Activated T-cell treated with anti-CD3 and anti-CD28 coated beads for 1 hour (primary cell): Measurements from ENCODE around the gene JMJD1C.
"Not testable (repeated sequence)": the region's sequence is repeated elsewhere in the genome, so short reads cannot be mapped to it uniquely, and the experiment has no call there.

Source experiments
- DNase-seq: peaks from one replicate; pipeline ENCODE4 v3.0.0-alpha.2; 2020; ENCODE audit warnings: low read depth

The JMJD1C gene

DNA sequence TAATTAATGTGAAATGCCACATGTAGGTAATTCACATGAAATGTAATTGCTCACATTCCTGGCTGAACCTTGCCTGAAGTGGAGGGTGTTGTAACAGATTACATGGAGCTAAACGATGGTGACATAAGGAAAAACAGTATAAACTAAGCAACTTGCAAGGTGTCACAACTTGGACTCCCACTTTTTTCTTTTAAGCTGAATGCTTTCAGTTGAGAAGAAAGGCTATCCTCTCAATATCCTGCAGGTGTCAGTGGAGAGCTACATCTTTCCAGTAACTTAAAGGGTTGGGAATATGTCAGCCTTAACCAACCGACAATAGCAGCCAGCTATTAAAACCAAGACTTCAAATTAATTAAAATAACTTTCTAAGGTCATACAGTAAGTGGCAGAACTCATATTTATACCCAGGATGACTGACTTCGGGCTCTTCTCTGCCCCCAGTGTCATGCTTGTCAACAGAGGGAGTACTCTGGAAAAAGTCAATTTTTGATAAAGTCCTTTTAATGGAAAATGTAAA, 299.0 kb downstream of the JMJD1C start:
- no peak for DNase-seq

DNA sequence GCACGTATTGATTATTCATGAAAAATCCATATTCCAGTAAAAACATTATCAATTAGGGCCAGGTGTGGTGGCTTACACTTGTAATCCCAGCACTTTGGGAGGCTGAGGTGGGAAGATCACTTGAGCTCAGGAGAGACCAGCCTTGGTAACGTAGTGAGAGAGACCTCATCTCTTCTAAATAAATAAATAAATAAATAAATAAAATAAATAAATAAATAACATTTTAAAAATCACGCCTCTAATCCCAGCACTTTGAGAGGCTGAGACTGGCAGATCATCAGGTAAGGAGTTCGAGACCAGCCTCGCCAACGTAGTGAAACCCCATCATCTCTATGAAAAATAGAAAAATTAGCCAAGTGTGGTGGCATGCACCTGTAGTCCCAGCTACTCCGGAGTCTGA, 300.5 kb downstream of the JMJD1C start:
- no peak for DNase-seq

DNA sequence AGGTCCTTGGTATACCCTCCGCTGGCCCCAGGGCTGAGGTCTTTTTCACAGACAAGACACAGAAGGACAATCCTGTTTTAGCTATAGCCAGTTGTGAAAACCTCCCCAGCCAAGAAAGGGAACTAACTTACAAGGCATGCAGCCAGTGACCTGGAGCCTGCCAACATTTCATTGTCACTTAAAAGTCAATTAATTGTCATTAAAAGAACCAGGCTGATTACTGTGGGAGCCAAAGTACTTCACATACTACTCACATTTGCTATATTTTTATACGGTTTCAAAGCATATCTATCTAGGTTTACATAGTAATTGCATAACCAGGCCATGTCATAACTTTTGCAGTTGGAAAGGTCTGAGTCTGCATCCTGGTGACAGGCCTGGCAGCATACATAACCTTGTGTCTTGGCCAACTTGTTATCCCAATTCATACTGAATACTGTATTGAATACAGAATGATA, 301.6 kb downstream of the JMJD1C start:
- DNase-seq, result no peak

DNA sequence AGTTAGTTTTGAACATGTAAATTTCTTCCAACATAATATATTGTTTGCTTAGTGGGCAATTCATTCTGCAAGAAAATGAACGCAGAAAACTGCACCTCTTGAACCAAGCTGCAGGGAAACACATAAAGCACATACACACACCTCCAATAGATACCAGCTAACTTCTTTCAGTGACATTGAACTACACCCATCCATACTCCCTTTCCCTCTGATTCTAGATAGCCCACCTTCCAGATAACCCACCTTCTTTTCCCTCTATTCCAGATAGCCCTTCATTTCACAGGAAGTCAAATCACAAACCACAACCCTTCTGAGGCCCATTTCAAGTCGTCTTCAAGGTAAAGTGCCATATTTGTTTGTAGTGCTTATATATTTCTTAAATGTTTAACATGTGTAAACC, 304.2 kb downstream of the JMJD1C start:
- no peak for DNase-seq

DNA sequence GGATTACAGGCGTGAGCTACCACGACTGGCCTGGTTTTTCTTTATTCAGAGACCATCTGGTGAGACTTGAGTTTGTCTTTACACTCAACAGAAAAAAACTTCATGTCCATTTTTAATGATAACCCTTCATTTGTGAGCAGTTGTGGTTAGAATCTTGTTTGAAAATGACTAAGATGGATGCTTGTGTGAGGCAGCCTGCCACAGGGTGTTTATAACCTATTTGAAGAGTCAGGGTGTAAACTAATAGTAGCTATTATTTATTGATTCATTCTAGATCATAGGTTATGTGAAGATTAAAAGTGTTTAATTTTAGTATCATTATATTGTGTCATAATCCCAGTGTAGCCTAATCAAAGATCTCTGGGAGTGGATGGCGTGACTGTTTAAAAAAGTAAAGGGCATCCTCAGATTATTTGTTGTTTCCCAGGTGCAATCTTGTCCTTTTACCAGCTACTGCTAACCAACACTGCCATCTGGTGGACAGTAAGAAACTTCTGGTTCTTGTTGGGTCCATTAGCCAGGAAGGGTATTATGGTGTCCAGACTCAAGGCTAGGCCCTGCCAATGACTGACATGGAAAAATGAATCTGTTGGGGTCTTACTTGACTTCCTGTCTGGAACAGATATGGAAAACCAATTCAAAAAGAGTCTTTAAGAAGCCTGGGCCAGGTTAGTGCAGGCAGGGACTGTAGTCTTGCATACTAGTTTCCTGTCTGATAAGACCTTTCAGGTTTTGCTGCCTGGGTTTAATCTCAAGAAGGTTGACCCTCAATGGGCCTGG, 307.7 kb downstream of the JMJD1C start:
- DNase-seq, result peak; percentile 7

DNA sequence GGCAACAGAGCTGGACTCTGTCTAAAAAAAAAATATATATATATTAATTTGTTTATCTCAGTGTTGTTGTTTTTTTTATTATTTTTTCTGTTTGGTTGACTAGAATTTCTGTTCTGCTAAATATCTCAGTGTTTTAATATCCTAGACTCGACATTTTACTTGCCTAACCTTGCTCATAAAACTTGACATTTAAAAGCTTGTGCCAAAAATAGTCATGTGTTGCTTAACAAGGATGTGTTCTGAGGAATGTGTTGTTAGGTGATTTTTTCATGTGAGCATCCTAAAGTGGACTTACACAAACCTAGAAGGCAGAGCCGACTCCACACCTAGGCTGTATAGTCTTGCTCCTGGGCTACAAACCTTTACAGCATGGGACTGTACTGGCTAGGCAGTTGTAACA, 309.5 kb downstream of the JMJD1C start:
- DNase-seq, result no peak

DNA sequence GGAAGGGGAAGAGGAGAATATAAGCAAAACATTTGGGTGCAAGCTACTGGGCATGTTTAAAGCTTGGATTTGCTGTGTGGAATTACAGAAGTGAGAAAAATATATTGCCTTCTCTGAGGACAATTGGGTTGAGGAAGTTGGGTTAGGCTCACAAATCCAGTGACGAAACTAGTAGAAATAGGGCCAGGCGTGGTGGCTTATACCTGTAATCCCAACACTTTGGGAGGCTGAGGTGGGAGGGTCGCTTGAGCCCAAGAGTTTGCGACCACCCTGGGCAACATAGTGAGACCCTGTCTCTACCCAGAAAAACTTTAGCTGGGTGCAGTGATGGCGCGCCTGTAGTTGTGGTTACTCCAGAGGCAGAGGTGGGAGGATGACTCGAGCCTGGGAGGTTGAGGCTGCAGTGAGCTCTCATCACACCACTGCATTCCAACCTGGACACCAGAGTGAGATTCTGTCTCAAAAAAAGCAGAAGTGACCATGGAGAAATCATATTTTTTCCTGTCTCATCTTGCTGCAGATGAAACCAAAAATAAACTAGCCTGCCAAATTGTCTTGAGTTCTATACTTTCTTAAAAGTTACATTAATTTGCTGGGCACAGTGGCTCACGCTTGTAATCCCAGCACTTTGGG, 310.3 kb downstream of the JMJD1C start:
- DNase-seq, result no peak

DNA sequence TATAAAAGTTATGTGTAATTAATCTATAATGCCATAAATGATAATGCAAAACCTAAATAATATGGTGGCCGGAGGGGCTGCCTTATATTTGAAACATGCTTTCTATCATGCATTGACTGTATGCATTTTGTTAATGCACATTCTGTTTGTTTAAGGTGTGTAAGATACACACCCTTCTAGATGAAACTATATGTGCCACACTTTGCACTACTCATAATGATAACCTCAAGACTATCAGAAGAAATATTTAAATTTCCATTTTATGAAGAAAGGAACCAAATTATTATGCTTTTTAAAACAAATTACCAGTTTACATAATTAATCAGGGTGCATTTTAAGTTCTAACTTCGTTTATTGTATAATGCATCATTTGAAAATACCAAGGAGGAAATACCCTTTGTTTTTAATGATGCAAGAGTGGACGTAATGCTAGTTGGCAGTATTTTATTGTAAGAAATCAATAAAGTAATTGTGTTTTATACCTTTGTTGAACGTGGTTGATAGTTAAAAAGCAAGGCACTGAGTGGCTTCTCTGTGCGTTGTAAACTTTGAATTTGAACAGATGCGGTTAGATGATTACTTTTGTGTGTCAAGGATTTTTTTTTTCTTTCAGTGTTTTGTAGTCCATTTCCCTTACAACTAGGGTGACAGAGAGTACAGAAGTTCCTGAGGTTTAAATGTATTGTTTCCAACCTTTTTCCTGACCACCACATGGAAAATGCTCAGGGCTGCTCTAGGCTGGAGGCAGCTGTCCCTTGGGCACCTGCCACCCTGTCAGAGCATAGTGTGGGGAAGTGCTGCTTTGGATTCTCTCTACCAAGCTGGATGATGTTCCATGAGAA, 311.0 kb downstream of the JMJD1C start:
- no peak for DNase-seq

DNA sequence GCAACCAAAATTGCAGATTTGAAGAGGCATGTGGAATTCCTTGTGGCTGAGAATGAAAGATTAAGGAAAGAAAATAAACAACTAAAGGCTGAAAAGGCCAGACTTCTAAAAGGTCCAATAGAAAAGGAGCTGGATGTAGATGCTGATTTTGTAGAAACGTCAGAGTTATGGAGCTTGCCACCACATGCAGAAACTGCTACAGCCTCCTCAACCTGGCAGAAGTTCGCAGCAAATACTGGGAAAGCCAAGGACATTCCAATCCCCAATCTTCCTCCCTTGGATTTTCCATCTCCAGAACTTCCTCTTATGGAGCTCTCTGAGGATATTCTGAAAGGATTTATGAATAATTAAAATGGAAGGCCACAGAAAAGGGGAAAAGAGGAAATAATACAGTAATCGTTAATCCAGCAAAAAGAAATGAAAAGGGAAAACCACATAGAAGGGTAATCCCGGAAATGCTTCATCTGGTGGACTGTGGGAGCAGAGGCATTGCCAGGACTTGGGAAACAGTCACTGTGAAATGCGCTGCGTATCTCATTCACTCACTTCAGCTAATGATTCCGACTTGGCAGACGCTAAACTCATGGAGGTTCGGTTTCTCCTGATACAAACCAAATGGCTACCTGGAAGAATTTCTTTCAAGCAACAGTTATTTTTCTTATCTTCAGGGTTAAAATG, 311.8 kb downstream of the JMJD1C start:
- not testable (repeated sequence) for DNase-seq

DNA sequence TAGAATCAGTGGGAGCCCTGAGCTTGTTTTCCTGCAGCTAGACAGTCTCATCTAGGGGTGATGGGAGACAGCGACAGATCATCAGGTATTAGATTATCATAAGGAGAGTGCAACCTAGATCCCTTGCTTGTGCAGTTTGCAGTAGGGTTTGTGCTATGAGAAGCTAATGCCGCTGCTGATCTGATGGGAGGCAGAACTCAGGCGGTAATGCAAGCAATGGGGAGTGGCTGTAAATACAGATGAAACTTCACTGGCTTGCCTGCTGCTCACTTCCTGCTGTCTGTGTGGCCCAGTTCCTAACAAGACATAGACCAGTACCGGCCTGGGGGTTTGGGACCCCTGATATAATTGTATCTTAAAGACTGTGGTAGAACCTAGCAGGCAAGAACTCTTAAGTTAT, 315.0 kb downstream of the JMJD1C start:
- DNase-seq, result no peak

DNA sequence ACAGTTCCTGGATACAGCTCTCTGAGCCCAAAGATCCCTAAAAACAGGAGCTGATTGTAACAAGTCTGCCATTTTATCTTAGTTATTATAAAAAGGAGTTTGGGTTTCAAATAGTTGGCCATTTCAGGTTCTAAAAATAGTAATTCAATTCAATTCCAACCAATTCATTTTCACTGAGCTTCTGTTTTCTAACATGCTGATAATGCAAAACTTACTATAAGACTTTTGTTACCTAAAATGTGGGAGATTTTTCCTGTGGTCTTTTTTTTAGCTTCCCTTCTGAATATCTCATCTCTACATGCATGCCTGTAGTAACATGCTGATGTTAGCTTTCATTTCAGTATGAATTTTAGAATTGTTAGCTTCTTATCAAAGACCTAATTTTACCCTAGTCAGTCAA, 319.3 kb downstream of the JMJD1C start:
- DNase-seq, result no peak

DNA sequence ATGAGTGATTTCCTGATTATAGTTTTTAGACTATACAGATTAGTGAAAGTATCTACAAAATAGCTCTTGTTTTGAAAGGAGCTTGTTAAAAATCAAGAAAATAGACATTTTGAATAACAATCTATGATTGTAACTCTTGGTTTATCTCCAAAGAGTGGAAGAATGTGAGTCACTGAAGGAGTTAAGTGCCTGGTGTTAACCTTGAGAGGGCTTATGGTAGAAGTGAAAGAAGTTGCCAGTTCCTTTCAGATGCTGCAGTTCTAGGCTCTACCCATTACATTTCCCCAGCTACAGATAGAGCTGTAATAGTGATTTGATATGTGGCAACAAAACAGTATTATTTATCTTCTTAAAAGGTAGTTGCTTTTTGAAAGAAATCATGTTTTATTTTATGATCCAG, 320.0 kb downstream of the JMJD1C start:
- DNase-seq, result no peak

DNA sequence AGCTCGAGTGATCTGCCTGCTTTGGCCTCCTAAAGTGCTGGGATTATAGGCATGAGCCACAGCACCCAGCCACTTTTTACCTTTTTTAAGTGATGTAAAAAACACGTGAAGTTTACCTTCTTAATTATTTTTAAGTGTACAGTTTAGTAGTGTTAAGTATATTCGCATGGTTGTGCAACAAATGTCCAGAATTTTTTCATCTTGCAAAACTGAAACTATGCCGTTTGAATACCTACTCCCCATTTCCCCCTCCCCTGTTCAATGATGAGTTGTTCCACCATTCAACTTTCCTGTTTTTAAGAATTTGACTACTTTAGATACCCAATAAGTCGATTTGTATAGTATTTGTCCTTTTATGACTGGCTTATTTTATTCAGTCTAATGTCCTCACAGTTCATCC, 321.8 kb downstream of the JMJD1C start:
- no peak for DNase-seq

DNA sequence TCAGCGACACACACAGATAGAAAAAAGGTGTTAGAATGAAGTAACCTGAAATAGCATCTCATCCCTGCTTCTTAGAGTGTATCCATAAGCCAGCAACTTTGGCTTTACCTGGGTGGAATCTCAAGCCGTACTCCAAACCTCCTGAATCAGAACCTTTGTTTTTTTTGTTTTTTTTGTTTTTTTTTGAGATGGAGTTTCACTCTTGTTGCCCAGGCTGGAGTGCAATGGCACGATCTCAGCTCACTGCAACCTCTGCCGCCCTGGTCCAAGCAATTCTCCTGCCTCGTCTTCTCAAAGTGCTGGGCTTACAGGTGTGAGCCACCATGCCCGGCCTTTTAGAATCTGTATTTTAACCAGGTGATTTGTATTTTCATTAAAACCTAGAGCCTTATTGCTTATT, 323.6 kb downstream of the JMJD1C start:
- DNase-seq, result no peak

DNA sequence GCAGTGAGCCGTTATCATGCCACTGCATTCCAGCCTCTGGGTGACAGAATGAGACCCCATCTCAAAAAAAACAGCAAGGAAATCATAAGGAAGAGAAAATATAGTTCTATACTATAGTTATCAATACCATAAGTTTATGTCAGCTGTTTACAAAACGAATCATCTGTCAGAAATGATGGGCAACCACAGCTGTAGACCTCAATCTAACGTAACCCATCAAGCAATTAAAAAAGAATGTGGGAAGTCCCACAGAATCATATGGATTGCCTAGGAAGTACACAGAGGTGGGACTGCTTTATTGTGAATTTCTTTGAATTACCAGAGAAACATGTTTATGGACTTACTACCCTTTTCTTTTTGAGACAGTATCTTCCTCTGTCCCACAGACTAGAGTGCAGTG, 325.7 kb downstream of the JMJD1C start:
- DNase-seq, result no peak

DNA sequence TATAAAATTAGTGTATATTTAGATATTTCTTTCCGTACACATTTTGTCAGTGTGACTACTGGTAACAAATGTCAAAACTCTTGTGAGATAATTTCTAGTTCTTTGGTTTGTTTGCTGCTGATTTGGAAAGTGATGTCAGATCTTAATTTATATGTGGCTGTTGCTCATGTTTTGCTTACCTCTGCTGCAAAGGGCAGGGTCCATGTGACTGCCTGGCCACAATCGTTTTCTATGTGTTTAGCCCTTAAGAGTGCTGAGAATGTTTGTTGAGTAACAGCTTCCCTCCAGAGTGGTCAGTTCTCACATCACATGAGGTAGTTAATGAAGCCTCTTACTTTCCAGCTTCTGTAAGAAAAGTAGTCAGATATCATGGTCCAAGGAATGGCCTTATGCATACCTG, 328.5 kb downstream of the JMJD1C start:
- no peak for DNase-seq

DNA sequence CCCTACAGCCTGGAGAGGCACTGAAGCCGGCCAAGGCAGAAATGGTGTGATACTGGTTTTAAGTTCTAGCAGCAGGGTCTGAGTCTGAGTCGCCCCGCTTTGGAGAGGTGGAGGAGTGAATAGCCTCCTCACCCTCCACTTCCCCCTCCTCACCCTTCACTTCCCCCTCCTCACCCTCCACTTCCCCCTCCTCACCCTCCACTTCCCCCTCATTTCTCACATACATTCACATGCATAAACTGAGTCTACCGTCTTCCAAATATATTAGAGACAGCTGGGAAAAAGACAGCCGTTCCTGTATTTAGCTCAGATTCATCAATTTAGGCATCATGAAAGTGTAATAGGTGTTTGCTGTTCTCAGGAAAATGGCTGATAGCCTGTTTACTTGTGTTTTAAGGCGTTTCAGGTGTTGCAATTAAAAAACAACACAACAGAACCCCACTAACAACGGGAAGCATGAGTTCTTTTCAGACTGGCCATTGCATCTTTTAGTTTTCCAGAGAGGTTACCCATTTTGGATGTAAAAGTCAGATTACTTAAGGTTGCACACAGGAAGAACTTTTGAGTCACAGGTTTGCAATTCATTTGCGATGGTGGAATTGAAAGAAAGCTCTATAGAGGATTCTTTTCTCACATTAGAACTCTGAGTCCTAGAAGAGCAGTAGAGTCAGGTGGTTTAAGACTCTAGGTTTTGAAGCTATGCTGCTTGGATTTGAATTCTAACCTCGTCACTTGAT, 331.8 kb downstream of the JMJD1C start:
- no peak for DNase-seq

DNA sequence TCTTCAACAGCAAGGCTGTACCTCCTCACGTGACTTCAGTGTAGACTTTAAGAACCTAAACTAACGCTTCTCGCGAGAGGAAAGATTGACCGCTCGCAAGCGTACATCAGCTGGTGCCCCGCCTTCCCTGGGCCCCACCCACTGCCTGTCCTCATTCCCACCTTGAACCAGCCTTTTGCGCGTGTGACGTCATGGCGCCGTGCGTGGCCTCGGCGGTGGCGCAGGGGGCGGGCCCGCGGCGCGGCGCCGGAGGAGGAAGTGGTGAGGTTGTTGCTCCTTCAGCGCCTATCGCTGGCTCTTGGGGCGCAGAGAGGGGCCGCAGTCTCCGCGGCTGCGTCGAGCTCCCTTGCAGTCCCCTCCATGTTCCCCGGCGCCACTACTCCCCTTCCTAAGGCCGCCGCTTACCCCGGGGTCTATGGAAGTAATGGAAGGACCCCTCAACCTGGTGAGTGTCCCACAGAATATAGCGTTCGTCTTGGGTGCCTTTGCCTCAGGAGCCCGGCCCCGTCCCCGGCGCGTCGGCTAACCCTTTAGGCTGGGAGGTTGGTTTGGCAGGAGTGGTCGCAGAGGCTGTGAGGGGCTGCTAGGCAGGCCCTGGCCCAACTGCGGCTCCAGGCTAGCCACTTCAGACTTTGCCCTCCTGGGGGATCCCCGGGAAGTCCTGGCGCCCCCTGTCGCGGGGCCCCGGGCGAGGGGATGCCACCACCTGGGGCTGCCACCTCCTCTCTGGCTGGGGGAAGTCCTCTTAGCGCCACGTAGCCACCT, 332.5 kb downstream of the JMJD1C start, which contains the start of gene NRBF2:
Gene NRBF2 (plus strand): TSS at position 273 of the 765 bp plus-strand sequence. CDS start 143 bp downstream, at position 416.
- peak; percentile 94 for DNase-seq

DNA sequence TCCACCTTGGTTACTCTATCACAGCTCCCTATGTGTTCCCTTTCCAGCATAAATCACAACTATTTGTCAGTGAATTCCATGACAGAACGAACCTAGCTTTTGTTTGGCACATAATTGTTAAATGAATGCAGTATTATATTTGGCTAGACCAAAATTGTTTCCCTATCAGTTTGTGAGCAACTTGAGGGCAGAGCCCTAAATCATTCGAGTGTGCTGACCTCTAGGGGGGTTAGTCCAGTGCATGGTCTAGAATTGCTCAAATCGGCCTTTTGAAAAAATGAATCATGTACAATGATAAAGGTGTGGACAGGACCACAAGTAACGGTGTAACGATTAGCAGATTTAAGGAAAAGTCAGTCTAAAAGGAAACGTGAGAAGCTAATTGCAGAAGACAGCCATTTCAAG, 333.1 kb downstream of the JMJD1C start:
- DNase-seq, result no peak

DNA sequence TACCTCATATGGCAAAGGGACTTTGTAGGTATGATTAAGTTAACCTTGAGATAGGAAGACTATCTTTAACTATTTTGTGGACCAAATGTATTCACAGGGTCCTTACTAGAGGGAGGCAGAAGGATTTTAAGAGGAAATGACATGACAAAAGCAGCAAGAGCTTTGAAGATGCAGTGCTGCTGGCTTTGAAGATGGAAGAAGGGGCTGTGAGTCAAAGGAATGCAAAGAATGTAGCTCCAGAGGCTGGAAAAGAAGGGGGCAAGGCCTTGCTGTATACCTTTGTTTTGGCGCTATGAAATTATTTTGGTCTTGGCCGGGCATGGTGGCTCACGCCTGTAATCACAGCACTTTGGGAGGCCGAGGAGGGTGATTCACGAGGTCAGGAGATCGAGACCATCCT, 335.9 kb downstream of the JMJD1C start:
- no peak for DNase-seq
